ENCODE data around the gene NKX6-2.

DNA sequence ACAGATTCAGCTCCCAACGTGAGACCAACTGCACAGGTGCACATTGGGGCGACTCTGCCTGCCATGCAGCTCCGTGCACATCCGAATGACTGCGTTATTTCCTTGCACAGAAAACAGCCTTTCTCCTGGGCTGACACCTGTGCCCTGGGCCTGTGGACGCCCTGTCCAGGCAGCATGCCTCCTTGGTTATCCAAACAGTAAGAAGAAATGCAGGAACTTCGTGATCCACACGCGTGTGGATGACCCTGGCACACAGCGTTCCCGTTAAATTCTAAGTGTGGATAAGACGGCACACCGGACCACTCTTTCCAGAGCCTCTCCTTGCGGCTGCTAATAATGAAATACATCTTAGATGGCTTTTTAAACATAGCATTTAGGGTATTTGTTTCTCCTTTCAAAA is 39.6 kb downstream of the NKX6-2 start:
- TF ChIP-seq, protein P1, sequence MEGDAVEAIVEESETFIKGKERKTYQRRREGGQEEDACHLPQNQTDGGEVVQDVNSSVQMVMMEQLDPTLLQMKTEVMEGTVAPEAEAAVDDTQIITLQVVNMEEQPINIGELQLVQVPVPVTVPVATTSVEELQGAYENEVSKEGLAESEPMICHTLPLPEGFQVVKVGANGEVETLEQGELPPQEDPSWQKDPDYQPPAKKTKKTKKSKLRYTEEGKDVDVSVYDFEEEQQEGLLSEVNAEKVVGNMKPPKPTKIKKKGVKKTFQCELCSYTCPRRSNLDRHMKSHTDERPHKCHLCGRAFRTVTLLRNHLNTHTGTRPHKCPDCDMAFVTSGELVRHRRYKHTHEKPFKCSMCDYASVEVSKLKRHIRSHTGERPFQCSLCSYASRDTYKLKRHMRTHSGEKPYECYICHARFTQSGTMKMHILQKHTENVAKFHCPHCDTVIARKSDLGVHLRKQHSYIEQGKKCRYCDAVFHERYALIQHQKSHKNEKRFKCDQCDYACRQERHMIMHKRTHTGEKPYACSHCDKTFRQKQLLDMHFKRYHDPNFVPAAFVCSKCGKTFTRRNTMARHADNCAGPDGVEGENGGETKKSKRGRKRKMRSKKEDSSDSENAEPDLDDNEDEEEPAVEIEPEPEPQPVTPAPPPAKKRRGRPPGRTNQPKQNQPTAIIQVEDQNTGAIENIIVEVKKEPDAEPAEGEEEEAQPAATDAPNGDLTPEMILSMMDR (IDR thresholded peaks at IDR 0.05), result no peak
- TF ChIP-seq POLR2A (IDR thresholded peaks at IDR 0.05), result no peak

All from uterus (tissue), 2 donors.